NT2/D1 (cell line): Measurements from ENCODE around the gene ETNK1.

Experiments used
- SUZ12 ChIP-seq: IDR thresholded peaks from 2 replicates; pipeline ENCODE4 v1.6.1; 2011; ENCODE audit not compliant: insufficient read length, insufficient read depth; ENCODE audit errors: extremely low read depth
- ZNF274 ChIP-seq: IDR thresholded peaks from 2 replicates; pipeline ENCODE4 v1.6.1; 2011; ENCODE audit warnings: mild to moderate bottlenecking, low read depth, low read length

DNA sequence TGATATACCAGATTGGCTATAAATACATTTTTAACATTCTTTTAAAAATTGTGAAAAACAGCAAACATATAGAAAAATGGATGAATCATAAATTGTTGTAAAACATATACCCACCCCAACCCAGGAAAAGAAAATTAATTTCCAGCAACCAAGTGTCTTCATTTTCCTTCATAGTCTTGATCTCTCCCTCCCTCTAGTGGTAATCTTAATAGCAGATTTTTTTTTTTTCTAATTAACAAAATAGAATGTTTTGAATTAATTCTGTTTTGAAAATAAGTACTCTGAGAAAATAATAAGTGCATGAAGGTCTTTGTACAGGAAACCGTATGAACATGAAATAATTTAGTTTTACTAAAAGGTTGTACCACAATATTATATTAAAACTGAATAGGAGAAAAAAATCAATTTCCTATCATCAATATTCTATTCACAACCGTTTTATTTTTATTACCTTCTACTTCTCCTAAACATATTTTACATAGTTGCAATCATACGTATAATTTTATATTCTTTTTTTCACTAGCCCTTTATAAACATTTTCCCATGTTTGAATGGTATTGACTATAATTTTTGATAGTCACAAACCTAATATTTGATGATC lies 7.0 kb downstream of the ETNK1 start:
- no peak for TF ChIP-seq ZNF274
- TF ChIP-seq SUZ12, result no peak
